Fibroblast of gingiva (primary cell): Measurements from ENCODE around the gene SRP14.
"Not testable (repeated sequence)": the region's sequence is repeated elsewhere in the genome, so short reads cannot be mapped to it uniquely, and the experiment has no call there.

ENCODE experiments used
- DNase-seq: peaks from one replicate; pipeline ENCODE4 v3.0.0-alpha.2; 2011; ENCODE audit warnings: low read depth

Gene SRP14

GRCh38 chr15:40050788-40051470 lies 11.9 kb upstream of the SRP14 start:
- DNase-seq = no peak

GRCh38 chr15:40048926-40049475 lies 10.0 kb upstream of the SRP14 start:
- no peak for DNase-seq

- no peak for DNase-seq
Measured at GRCh38 chr15:40048211-40048792, 9.3 kb upstream of the SRP14 start.

- DNase-seq = no peak
Measured at GRCh38 chr15:40047415-40048210, 8.6 kb upstream of the SRP14 start.

- DNase-seq = no peak
Measured at GRCh38 chr15:40046721-40047414, 7.9 kb upstream of the SRP14 start.

- no peak for DNase-seq
Measured at GRCh38 chr15:40045572-40046217, 6.7 kb upstream of the SRP14 start.

- peak; percentile 67 for DNase-seq
Measured at GRCh38 chr15:40044717-40045571, 6.0 kb upstream of the SRP14 start.

- no peak for DNase-seq
Measured at GRCh38 chr15:40043927-40044716, 5.1 kb upstream of the SRP14 start.

GRCh38 chr15:40042791-40043320 lies 3.9 kb upstream of the SRP14 start:
- no peak for DNase-seq

- DNase-seq = no peak
Measured at GRCh38 chr15:40040770-40041169, 1.8 kb upstream of the SRP14 start.

GRCh38 chr15:40040293-40040635 lies 1.3 kb upstream of the SRP14 start:
- DNase-seq = no peak

GRCh38 chr15:40038275-40038637 lies 725 bp downstream of the SRP14 start:
- DNase-seq = no peak

GRCh38 chr15:40037721-40038120 lies 1.3 kb downstream of the SRP14 start:
- DNase-seq = no peak

GRCh38 chr15:40035182-40035581 lies 3.8 kb downstream of the SRP14 start:
- not testable (repeated sequence) for DNase-seq

- DNase-seq = no peak
Measured at GRCh38 chr15:40034186-40034946, 4.6 kb downstream of the SRP14 start.

- no peak for DNase-seq
Measured at GRCh38 chr15:40032125-40032839, 6.7 kb downstream of the SRP14 start.

GRCh38 chr15:40031300-40031699 lies 7.7 kb downstream of the SRP14 start:
- DNase-seq = no peak
